Activated gamma-delta T cell treated with anti-CD3 and anti-CD28 coated beads, Interleukin-2, amount 50 U/mL, for 16 hours (primary cell): ENCODE data around the gene TOPAZ1.

ENCODE experiments used
- DNase-seq: peaks from one replicate; pipeline ENCODE4 v3.0.0-alpha.2; 2020; ENCODE audit warnings: low read depth

The TOPAZ1 gene

DNA sequence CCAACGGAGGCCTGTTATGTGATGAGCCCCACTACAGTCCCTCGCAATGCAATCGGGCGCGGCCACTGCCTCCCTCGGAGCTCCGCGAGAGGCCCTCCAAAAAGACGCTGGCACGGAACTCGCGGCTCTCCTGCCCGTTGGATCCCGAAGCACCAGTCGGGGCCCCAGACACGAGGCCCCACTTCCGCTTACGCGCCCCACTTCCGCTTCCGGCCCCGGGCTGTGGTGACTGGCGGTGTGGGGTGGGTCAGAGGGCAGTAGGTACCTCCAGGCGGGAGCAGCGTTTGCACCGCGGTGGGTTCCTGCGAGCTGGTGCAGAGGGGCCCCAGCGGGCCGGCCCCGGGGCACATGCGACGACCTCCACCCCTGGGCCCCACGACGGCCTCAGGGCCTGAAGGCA, at the start of gene TOPAZ1:
Gene TOPAZ1 (plus strand): TSS at position 181 of the 400 bp plus-strand sequence. CDS start 168 bp downstream, at position 349.
- no peak for DNase-seq

DNA sequence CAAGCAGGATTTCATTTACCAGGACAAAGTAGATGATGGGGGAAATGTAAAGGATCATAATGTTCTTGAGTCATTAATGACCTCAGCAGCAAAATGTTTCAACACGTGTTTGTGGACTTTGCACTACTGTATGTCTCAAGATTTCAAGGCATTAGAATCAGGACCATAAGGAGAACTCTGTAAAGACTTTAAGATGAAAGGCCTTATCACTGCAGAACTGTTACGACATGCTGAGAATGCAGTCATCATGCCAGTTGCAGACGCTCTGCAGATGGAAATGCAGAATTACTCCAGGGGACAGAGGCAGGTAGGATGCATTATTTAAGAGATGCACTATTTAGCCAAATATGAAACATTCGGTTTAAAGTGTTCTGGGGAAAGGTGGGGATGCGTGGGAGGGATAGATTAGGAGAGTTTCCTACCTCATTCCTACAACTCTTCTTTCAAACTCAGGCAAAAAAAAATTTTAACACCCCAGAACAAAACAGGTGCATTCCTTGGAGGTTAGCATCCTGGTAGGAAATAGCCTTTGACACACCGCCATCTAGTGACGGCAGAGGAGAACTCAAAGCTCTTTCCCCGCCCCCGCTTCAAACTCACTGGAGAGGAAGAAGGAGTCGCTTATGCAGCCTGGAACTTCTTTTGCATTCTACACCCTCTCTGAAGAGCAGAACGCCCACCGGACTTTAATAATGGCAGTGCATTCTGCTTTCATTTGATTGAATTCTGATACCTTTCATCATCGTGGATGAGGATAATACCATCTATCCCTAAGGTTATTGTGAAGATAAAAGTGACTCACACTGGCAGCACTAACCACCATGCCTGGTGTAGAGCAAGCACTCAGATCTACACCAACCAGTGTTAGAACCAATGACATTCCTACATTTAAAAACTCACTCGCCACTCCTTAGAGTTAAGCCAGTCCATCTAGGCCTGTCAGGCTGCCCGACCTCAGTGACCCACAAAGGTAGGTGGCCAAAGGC, 43.1 kb upstream of the TOPAZ1 start:
- DNase-seq = peak; percentile 51

DNA sequence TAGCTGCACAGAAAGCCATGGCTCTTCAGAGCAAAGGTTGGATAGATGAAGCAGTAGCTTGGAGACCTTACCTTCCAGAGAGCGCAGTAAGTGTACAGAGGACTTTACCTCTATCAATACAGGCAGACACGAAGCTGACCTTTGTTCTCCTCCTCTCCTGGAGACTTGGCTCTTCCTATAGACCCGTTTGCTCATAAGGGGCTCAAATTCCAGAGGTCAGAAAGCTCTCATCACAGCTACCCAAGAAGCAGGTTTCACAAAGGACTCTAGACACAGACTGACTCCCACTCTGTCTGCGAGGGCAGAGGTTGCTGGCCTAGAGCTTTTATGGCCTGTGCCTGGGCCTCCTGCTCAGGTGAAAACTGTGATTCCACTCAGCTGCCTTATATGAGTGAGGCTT, 35.4 kb upstream of the TOPAZ1 start:
- DNase-seq = no peak

DNA sequence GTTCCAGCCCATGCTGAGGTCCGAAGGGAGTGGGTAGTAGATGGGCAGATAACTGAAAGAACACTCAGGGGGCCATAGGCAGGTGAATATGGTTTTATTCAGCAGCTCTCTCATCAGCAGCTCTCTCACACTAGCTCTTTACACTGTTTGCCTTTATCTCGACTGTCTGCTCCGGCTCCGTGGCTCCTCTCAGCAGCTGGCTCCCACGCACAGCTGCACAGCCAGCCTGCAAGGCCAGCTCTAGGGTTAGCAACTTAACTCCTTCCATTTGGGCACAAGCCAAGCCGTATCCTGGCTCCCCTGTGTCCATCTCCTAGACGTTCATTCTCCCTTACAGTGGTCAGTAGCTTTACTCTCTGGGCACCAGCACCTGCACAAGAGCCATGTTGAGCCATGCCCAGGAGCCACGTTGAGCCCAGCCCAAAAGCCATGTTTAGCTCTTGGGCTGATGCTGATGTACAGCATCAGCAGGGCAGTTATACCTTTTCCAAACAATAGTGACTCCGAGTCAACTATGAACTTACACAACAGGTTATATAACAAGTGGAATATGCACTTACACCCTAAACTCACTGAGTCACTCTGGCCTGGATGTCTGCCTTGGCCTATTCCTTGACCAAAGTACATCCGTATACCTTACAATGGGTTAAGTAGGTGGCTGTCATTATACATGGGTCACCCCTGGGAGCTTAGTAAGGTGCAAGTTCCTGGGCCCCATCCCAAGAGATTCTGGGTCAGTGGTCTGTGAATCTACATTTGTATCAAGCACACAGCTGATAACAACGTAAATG, 34.6 kb upstream of the TOPAZ1 start:
- no peak for DNase-seq

DNA sequence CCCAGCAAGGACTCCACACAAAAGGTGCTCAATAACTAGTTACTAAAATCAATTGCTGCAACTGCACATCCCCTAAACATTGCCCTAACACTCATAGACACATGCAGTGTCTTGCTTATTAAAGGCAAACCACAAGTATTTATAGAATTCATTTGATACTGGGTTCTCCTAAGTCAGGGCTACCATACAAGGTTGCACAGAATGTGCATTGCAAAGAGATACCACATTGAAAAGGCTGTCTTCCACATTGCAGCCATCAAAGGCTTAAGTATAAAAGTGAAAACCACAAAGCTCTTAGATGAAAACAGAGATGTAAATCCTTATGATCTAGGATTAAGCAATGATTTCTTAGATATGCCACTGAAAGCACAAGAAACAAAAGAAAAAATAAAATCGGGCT, 33.6 kb upstream of the TOPAZ1 start:
- DNase-seq = no peak

DNA sequence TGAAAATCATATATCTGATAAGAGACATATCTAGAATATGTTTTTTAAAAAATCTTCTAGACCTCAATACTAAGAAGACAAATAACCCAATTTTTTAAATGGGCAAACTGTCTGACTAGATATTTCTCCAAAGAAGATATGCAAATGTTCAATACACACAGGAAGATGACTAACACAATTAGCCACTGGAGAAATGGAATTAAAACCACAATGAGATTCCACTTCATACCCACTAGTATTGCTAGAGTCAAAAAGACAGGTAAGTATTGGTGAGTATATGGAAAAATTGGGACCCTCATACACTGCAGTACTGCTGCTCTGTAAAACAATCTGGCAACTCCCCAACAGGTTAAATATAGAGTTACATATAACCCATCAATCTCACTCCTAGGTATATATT, 33.1 kb upstream of the TOPAZ1 start:
- DNase-seq = no peak

DNA sequence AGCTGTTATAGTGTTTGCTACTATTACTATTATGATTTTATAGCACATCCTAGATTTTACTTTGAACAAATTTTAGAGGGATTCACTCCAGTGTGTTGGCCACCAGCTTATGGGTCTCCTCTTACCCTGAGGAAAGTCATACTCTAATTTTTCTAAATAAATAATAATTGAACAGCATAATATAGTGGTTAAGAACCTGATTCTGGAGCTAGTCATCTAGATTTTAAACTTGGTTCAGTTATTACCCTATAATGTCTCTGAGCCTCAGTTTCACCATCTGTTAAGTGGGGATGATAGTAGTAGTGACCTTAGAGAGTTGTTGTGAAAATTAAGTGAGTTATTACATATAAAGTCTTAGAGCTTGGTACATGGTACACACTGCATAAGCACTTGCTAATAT, 30.7 kb upstream of the TOPAZ1 start:
- no peak for DNase-seq

DNA sequence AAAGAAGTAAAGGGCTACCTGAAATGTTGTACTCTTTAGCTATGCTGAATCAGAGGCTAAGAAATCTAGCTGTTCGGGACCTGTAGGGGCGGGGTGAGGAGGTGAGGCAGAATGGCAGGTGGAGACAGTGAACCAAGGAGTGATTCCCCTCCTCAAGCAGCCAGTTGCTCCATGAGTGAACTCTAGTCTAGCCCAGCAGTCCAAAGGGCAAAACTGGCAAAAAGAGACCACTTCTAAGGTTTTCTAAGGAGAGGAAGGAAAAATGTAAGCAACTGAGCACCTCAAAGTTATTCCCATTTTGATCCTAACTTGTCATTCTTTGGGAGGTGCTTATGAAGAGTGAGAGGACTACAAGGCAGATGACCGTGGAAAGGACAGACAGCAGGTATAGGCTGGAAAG, 19.3 kb upstream of the TOPAZ1 start:
- DNase-seq = no peak

DNA sequence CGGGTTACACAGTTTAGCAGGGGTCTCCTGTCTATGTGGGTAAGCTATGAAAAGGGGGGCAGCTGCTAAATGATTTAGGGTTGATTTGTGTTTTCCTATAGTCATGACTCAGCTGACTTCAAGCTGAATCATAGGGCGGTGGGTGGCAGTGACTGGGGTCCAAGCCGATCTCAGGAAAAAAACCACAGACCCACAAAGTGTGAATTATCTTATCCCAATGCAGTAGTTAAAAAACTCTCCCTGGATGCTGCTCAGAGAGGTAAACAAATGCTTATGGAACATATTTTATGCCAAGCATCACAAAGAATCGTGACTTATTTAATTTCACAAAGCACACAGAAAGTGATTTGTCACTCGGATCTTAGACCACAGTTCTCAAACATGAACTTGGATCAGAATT, 18.4 kb upstream of the TOPAZ1 start:
- DNase-seq = no peak

DNA sequence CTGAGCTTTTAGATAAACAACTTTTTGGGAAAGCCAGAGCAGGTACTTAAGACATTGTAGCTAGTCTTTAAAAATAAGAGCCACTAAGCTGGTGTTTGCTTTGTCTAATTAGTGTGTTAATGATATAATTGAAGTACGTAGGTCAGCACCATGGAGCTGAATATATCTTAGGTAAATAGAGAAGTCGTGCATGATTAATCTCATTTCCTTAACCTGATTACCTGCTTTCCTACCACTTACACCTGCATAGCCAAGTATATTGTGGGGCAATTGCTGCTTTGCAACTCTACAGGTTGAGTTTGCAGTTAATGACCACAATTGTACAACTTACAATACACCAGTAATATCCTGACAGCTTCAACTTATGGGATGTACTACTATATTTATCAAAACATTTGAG, 17.6 kb upstream of the TOPAZ1 start:
- no peak for DNase-seq

DNA sequence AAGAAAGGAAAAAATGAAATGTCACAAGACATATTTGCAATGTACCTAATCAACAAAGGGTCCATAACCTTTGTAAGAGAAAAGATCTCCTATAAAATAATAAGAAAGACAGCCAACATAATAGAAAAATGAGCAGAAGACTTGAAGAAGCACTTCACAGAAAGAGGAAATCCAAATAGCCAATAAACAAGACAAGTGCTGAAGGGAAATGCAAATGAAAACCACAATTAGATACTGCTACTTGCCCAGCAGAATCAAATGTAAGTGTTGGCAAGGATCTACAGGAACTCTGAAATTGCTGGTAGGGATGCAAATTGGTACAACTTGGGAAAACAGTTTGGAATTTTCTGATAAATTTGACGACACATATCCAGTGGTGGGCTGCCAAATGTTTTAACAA, 15.1 kb upstream of the TOPAZ1 start:
- DNase-seq = no peak

DNA sequence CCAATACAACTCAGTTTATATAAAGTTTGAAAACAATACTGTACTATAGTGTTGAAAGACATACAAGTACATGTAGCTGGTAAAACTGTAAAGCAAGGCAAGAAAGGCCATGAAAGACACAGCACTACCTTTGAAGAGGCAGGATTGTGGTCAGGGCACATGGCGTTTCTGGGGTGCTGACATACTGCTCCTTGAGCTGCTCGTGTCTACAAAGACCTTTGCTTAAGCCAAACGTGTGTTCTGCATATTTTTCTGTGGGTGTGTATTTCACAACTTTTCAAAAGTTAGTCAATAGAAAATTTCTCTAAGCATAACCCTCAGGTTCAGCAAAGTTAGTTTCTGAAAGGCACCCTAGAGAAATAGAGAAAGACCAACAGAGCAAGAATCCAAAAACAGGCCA, 14.1 kb upstream of the TOPAZ1 start:
- no peak for DNase-seq

DNA sequence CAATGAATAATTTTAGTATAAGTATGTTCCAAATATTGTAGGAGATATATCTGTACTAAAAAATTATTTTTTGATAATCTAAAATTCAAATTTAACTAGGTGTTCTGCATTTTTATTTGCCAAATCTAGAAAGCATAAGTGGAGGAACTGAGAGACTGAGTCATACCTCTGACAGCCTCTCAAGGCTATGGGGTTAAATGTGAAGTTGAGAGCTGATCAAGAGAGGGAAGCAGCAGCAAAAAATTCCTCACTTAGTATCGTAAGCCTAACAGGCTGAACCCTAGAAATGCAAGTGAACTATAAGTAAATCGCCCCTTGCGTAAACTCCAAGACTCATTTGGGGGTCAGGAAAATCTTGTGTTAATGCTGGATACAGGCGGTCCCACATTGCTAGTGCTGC, 12.8 kb upstream of the TOPAZ1 start:
- no peak for DNase-seq

DNA sequence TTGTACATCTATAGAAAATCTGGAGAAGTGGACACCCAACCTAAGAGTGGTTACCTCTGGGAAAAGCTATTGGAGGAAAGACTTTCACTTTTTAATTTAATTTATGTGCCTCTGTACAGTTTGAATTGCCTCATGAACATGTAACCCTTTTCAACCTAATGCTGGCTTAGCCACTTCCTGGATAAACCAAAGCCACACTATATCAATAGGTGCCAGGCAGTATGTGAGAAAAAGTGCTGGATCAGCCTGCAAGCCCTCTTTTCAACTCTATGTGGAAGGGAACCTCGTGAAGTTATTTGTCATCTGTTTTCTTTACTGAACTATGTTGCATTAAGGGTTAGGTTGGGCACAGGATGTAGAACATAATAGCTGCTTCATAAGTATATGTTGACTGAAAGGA, 9.3 kb upstream of the TOPAZ1 start:
- DNase-seq = no peak

DNA sequence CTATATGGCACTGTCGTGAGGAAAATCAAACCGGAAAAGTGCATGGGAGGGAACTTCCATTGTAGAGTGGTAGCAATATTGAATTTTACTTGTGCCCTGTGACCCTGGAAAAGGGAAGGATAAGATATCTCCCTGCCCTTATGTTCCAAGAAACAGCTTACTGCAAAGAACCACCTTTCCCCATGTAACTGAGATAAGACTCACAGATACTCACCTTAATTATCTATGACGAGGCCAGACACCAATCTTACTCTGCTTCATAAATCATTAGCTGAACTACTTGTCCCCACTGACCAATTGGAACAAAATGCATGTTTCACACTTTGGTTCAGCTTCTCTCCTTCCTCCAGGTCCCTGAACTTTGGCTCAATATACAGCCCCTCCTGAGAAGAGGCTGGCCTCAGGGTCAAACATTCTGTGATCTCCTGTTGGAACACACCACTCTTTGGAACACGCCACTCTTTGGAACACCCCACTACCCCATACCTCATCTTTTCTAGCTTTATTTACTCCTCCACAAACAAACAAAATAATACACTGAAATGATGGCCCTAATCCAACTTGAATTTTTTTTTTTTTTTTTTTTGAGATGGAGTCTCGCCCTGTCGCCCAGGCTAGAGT, 6.9 kb upstream of the TOPAZ1 start:
- no peak for DNase-seq

DNA sequence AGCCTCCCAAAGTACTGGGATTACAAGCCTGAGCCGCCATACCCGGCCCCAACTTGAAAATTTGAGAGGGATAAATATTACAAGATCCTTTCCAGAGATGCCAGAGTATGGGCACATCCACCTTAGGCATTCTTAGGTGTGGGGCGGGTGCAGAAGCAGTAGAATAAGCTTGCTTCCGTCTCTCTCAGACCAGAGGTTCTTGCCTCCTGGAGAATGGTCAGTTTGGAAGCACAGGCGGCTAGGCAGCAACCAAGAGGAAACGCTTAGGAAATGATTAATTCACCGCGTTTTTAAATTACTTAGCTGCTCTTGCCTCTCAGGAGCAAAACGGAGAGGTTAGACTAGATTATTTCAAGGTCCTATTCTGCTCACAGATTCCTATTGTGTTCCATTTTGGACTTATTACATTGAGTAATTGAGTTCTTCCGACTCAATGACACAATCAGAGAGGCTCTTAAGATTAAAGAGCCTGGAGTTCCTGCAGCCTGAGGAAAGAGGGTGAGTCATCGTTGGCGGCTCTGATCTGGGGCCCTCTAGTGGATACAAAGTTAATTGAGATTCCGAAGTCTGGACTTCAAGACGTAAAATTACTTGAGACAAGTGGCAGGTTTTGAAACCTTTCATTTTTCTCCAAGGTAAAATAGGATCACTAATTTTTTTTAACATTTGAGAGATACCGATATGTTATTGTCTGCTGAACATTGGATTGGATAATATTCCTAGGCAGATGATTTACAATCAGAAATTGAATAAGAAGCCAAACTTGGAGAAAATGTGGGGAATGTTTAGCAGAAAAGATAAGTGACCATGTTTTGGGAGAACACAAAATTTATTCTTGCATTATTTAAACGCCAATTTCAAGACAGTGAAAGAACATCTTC, 5.8 kb upstream of the TOPAZ1 start:
- DNase-seq = peak; percentile 33

DNA sequence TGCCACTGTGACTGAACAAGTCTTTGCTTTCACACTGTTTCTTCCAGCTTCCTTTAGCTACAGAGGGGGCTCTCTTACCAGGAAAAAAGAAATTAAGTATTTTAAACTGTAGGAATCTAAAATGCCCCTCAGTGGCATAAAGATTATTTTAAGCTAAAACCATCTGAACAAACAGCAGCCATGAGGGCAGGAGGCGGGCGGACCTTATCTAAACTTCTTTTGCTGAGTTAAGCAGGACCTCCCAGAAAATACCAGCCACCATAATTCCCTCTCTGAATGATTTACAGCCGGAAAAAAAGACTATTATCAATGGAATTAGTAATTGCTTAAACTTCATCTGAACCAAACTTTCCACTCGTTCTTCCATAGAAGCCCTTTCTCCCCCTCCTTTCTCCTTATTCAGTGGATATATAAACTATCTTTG, 5.2 kb upstream of the TOPAZ1 start:
- no peak for DNase-seq

DNA sequence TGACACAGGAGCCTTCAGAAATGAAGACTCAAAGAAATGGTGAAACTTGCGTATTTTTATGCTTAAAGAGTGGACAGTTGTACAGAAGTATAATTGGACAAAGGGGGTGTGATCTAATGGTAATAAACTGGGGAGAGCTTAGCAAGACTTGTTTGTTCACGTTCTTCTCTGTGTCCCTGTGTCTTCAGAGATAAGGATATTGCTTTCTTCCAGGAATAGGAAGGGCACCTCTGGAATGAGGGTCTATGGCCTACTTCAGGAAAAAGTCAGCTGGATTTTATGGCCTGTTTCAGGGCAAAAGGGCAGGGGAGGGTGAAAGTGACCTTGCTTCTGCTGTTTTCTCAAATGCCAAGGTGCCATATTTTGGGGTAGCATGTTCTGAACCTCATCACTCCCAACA, 4.5 kb upstream of the TOPAZ1 start:
- no peak for DNase-seq

DNA sequence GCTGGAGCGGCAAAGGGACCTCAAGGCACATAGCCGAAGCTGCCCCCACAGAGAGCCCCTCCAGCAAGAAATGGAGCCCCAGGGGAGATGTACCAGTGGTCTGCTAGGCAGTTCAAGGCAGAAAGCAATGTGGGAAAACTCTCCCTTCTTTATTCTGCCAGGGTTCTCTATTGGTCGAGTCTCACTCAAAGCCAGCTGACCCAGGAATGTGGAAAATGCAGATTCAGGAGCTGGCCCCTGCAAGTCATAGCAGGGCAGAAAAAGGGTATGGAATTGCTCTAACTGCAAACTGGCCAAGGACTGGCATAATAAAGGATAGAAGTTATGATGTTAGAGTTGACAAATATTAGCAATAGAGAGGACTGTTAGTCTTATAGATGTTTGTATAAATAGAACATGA, 4.0 kb upstream of the TOPAZ1 start:
- no peak for DNase-seq

DNA sequence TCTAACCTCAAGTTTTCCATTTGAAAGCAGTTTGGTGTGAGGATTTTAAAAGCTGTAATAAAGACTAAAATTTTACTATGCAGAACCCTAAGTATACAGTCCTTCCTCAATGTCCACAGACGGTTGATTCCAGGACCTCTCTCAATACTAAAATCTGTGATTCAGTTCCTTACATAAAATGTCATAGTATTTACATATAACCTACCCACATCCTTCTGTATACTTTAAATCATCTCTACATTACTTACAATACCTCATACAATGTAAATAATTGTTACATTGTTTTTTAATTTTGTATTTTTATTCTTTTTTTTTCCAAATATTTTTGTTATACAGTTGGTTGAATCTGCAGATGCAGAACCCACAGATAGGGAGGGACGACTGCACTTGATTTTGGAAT, 2.8 kb upstream of the TOPAZ1 start:
- DNase-seq = no peak

DNA sequence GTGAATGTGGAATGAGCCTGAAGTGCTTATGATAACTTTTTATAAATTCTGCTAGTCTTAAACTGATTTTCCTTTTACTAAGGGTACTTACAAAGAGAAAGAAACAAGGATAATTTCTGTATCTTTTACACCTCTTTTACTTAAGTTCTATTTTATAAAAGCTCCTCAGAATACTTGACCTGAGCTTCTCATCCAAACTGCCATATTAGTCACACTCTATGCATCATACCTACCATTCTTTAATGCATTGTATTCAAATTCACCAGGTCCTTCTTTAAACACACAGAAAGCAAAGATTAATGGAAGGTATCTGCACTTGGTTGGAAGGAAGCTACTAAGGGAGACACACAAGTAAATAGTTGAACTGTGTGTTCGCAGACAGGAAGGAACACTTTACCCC, 1.6 kb upstream of the TOPAZ1 start:
- no peak for DNase-seq

DNA sequence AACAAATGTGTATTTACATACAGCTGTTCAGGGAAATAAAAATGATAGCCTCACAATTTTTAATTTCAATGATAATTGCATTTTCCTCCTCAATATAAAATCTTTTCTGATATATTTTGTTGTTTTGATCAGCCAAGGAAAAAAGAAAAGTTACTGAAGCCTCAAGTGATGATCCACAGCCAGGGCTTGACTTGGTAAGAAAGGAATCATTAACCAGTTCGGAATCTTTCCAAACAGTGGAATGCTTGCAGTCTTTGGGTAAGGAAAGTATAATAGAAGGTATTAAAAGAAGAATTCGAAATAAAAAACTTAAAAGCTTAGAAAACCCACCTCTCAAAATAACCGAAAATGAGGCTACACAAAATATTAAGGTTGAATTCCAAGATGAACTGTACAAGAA, 1.0 kb downstream of the TOPAZ1 start:
- DNase-seq = no peak
